Erythroblast (primary cell): ENCODE measurements around the gene STK39.

Source experiments
- GATA1 ChIP-seq: IDR thresholded peaks from 2 replicates; pipeline ENCODE4 v1.6.1; 2011; ENCODE audit warnings: low read depth, mild to moderate bottlenecking, control low read depth, low read length, moderate library complexity
- POLR2A ChIP-seq: IDR thresholded peaks from 2 replicates; pipeline ENCODE4 v1.6.1; 2011; ENCODE audit warnings: mild to moderate bottlenecking, low read length

DNA sequence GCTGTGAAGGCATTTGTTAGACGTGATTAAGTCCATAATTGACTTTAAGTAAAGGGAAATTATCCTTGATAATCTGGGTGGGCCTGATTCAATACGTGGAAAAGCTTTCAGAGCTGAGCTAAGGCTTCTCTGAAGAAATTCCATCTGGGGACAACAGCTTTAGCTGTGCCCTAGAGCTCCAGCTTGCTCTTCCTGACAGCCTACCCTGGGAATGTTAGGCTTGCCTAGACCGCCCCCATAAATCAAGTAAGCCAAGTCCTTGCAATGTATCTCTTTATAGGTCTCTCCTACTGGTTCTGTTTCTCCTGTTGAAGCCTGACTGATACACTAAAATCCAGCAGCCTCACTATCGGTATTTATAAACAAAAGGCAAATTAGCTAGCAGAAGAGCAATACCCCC lies 160.0 kb downstream of the STK39 start:
- TF ChIP-seq POLR2A (no peak), GATA1 (no peak)
